Omental fat pad (tissue), 4 donors: ENCODE results near the gene SLC1A6. TPM values are rescaled to one million over a fixed set of nuclear protein-coding genes. Genes with fewer than 3 reads are reported as not detected.

Experiments
- total RNA-seq, 4 donors: library from RNA; depleted of rRNA; stranded (reverse); fragments of >200 nt; gene quantifications; one replicate each; pipeline ENCODE4 v1.1.0, GENCODE V29; 2016

Gene SLC1A6
- total RNA-seq, 4 donors from 2014 or later, result not detected

Other genes starting within 250 kb of the SLC1A6 start
- 10 to 100 TPM in 2 of 4 donors, 1 to 10 TPM in 2; 1.9 to 35.2 (median 12.6) TPM for gene ADGRE2, start 201.3 kb downstream of the SLC1A6 start, total RNA-seq
- gene OR7A5, start 144.7 kb downstream of the SLC1A6 start, total RNA-seq, result not detected
- not detected for gene OR7C1, start 144.7 kb downstream of the SLC1A6 start, total RNA-seq
- not detected for gene OR7A10, start 130.9 kb downstream of the SLC1A6 start, total RNA-seq
- gene OR7A17, start 93.7 kb downstream of the SLC1A6 start, total RNA-seq, result not detected
- not detected for gene OR7C2, start 38.4 kb downstream of the SLC1A6 start, total RNA-seq
- not detected for gene CASP14, start 69.6 kb upstream of the SLC1A6 start, total RNA-seq
- not detected for gene OR1I1, start 102.3 kb upstream of the SLC1A6 start, total RNA-seq
- gene SYDE1, start 127.5 kb upstream of the SLC1A6 start, total RNA-seq, result 10 to 100 TPM; 14.8 to 26.6 (median 21.6) TPM
- gene NOTCH3, start 221.1 kb upstream of the SLC1A6 start, total RNA-seq, result 10 to 100 TPM in 3 of 4 donors, 1 to 10 TPM in 1; 6.1 to 82.8 (median 24.4) TPM